Measurements from ENCODE around the gene B4GALT6. TPM values are rescaled to one million over a fixed set of nuclear protein-coding genes. Genes with fewer than 3 reads are reported as not detected.

B4GALT6 gene
- total and polyA plus RNA-seq, 9 of the 15 experiments (the other 6 are each of a cell fraction or from before 2014, with no cell fraction given), result 0.03 to 0.27 (median 0.08) TPM

GRCh38 chr18:31649978-31650719, 34.2 kb downstream of the B4GALT6 start:
- Histone ChIP-seq H2AFZ (ENCODE audit: low read depth, low read length) (peak overlapping the region; percentile 46; the same call in 1 of the 2 replicates), H4K20me1 (replicated peaks; ENCODE audit: control insufficient read depth, insufficient read depth, low read length) (no peaks in the 10 kb centered on the region), H3K4me2 (ENCODE audit: insufficient read depth, low read length) (no peak overlapping the region), H3K4me1 (replicated peaks in 1 of 2; ENCODE audit: control insufficient read depth in 2 of 2, insufficient read depth in 2 of 2, low read length in 2 of 2) (no peaks in the 10 kb centered on the region), H3K79me2 (ENCODE audit: control insufficient read depth, insufficient read depth, low read length) (no peaks in the 10 kb centered on the region), H3K4me3 (no peak overlapping the region), H3K9ac (ENCODE audit: insufficient read depth in 1 of 2, low read depth in 2 of 2, low read length in 2 of 2) (no peak overlapping the region), H3K9me3 (replicated peaks; ENCODE audit: control insufficient read depth, insufficient read depth, low read depth, low read length) (no peaks in the 10 kb centered on the region), H3K9me1 (ENCODE audit: control insufficient read depth, insufficient read depth, low read length) (no peaks in the 10 kb centered on the region), H3K27me3 (ENCODE audit: control insufficient read depth in 2 of 2, insufficient read depth in 2 of 2, low read length in 2 of 2) (peaks cover 13 to 23% of the 10 kb centered on the region in 2 experiments), H3K36me3 (ENCODE audit: control insufficient read depth, insufficient read depth, low read length) (no peaks in the 10 kb centered on the region), H3K27ac (ENCODE audit: extremely low read depth, low read depth, low read length) (no peak overlapping the region)
- BruUV-seq (replicated peaks), result no TSS peak
- ChIA-PET CTCF (ENCODE audit: low intra/inter-chr PET ratio) (no interaction called here), POLR2A (interaction anchor here (1.1 to 1.2 kb wide), 2 partner anchors 8 to 22 kb away, joined by 3 to 4 read pairs; no protein-coding TSS in a partner anchor)
- in situ Hi-C loops (cut with MboI) (no loop called here), intact Hi-C loops (cut with micrococcal nuclease) (no loop called here)
- WGBS (ENCODE audit: insufficient coverage, low coverage, missing lambda C conversion rate), result 0% methylated on average over 4 of the region's 4 CpGs
- no peak for DNase-seq (ENCODE audit: extremely low read depth in 1 of 4, low spot score in 3 of 4)
- peak; percentile 21 for ATAC-seq
- TF ChIP-seq TAF15 (IDR thresholded peaks at IDR 0.05; ENCODE audit: low read depth, low read length), result no peak
- no peak for TF ChIP-seq ZBTB33 (CRISPR knock-in tag; IDR thresholded peaks at IDR 0.05)
- no peak for TF ChIP-seq ZNF766 (CRISPR knock-in tag; conservative IDR thresholded peaks at IDR 0.05)
- no peak for FAIRE-seq
